NT2/D1 (cell line): ENCODE data around the gene ADGRE3.

Experiments
- YY1 ChIP-seq: IDR thresholded peaks from 2 replicates; pipeline ENCODE4 v1.6.1; 2011; ENCODE audit not compliant: insufficient read length, insufficient read depth
- ZNF274 ChIP-seq: IDR thresholded peaks from 2 replicates; pipeline ENCODE4 v1.6.1; 2011; ENCODE audit warnings: mild to moderate bottlenecking, low read depth, low read length

DNA sequence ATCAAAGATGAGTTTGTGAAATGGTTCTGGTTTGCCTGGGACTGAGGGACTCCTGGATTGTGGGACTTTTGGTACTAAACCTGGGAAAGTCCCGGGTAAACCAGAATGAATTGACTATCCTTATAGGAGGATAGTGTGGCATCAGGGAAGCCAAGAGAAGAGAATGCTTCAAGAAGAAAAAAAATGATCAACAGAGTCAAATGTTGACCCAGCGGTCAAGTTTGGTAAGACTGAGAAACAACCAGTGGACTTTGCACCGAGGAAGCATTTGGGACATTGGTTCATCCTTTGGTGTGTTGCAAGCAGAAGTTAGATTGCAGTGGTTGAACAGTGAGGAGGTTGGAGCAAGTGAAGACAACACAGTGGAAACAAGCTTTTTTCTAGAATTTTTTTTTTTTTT is 58.2 kb downstream of the ADGRE3 start:
- no peak for TF ChIP-seq YY1
- TF ChIP-seq ZNF274: no peak
